ENCODE results near the gene TRIP4. TPM values are rescaled to one million over a fixed set of nuclear protein-coding genes. Genes with fewer than 3 reads are reported as not detected.
"Not testable (repeated sequence)": the region's sequence is repeated elsewhere in the genome, so short reads cannot be mapped to it uniquely, and the experiment has no call there.

The TRIP4 gene
- total and polyA plus RNA-seq, 2 donors (not counting 3 experiments of a cell fraction or from before 2014, with no cell fraction given): 10.9 to 31.1 TPM

- peaks cover 2% of the 10 kb centered on the region for H3K9me1 ChIP-seq (replicated peaks; ENCODE audit: control insufficient read depth, extremely low read depth, insufficient read depth, low read length)
- intact Hi-C loops (cut with micrococcal nuclease) (no loop called here), dilution Hi-C loops (cut with MboI; ENCODE audit: extremely low pct_ligation_motif_present, low sequenced_read_pairs) (no loop called here)
- DNase-seq (ENCODE audit: low read depth, low spot score) (peak; percentile 52), FAIRE-seq (no peak)
- H3K4me3 ChIP-seq (replicated peaks in 1 of 3; ENCODE audit: insufficient read depth in 1 of 3, low read depth in 1 of 3, low read length in 3 of 3): peak overlapping the region in 1 of 3 experiments; percentile 16
- H3K9me3 ChIP-seq (replicated peaks; ENCODE audit: control insufficient read depth, insufficient read depth, low read length): no peaks in the 10 kb centered on the region
- no peaks in the 10 kb centered on the region for H3K27me3 ChIP-seq (ENCODE audit: control insufficient read depth in 2 of 2, insufficient read depth in 2 of 2, low read length in 2 of 2)
- ChIA-PET CTCF (no interaction called here), POLR2A (interaction anchor here (0.5 kb wide), 1 partner anchor 158 kb away, joined by 4 read pairs; no protein-coding TSS in a partner anchor)
- H3K9ac ChIP-seq (replicated peaks; ENCODE audit: extremely low read depth, insufficient read depth, low read length): peak overlapping the region; percentile 9
- peak overlapping the region; percentile 32 for H3K27ac ChIP-seq (ENCODE audit: insufficient read depth, low read depth, low read length)
- peaks cover 0 to 2% of the 10 kb centered on the region in 2 experiments for H3K36me3 ChIP-seq (ENCODE audit: control insufficient read depth in 2 of 2, extremely low read depth in 1 of 2, insufficient read depth in 2 of 2, low read length in 2 of 2)
- no peak for TF ChIP-seq MYC (IDR thresholded peaks at IDR 0.05; ENCODE audit: low read depth, low read length)
- peak; percentile 28 for TF ChIP-seq JUN (IDR thresholded peaks at IDR 0.05; ENCODE audit: borderline replicate concordance, insufficient read depth, insufficient read length, low read depth)
- TF ChIP-seq FOS (IDR thresholded peaks at IDR 0.05; ENCODE audit: borderline replicate concordance, insufficient read depth, low read length): peak; percentile 64
- TF ChIP-seq GATA2 (IDR thresholded peaks at IDR 0.05; ENCODE audit: insufficient read depth, insufficient read length, low read depth, low read length): no peak
- BruUV-seq (replicated peaks): no TSS peak
- H3K4me1 ChIP-seq (ENCODE audit: control insufficient read depth, extremely low read depth, insufficient read depth, low read length): peaks cover 30% of the 10 kb centered on the region
- peak overlapping the region; percentile 79 for H3K4me2 ChIP-seq (ENCODE audit: insufficient read depth, low read length)
- no peak overlapping the region for H2AFZ ChIP-seq (ENCODE audit: low read depth, low read length)
- H3K79me2 ChIP-seq (ENCODE audit: control insufficient read depth, insufficient read depth, low read length): peaks cover 68% of the 10 kb centered on the region
- peaks cover 6% of the 10 kb centered on the region for H4K20me1 ChIP-seq (replicated peaks; ENCODE audit: control insufficient read depth, extremely low read depth, insufficient read depth, low read length)
Observed at GRCh38 chr15:64343841-64344240, 43.8 kb upstream of the TRIP4 start.

GRCh38 chr15:64344651-64345294 is 42.9 kb upstream of the TRIP4 start:
- H3K27ac ChIP-seq (ENCODE audit: insufficient read depth, low read depth, low read length): no peak overlapping the region
- ChIA-PET CTCF (interaction anchor here (1.0 to 2.0 kb wide), 6 partner anchors 11 to 309 kb away, joined by 3 to 9 read pairs (median 4); partner anchors contain the start of gene CSNK1G1), POLR2A (no interaction called here)
- intact Hi-C loops (cut with micrococcal nuclease): no loop called here
- H3K9me1 ChIP-seq (replicated peaks; ENCODE audit: control insufficient read depth, extremely low read depth, insufficient read depth, low read length): peaks cover 2% of the 10 kb centered on the region
- H3K9me3 ChIP-seq (replicated peaks; ENCODE audit: control insufficient read depth, insufficient read depth, low read length): no peaks in the 10 kb centered on the region
- no peak overlapping the region for H2AFZ ChIP-seq (ENCODE audit: low read depth, low read length)
- FAIRE-seq: no peak
- peaks cover 71% of the 10 kb centered on the region for H3K79me2 ChIP-seq (ENCODE audit: control insufficient read depth, insufficient read depth, low read length)
- H3K4me3 ChIP-seq (replicated peaks in 1 of 3; ENCODE audit: insufficient read depth in 1 of 3, low read depth in 1 of 3, low read length in 3 of 3): no peak overlapping the region
- H4K20me1 ChIP-seq (replicated peaks; ENCODE audit: control insufficient read depth, extremely low read depth, insufficient read depth, low read length): peaks cover 3% of the 10 kb centered on the region
- peak; percentile 32 for TF ChIP-seq FOS (IDR thresholded peaks at IDR 0.05; ENCODE audit: borderline replicate concordance, insufficient read depth, low read length)
- no peak for TF ChIP-seq MYC (IDR thresholded peaks at IDR 0.05; ENCODE audit: low read depth, low read length)
- dilution Hi-C loops (cut with MboI; ENCODE audit: extremely low pct_ligation_motif_present, low sequenced_read_pairs): no loop called here
- H3K9ac ChIP-seq (replicated peaks; ENCODE audit: extremely low read depth, insufficient read depth, low read length): peak overlapping the region; percentile 16
- peaks cover 35% of the 10 kb centered on the region for H3K4me1 ChIP-seq (ENCODE audit: control insufficient read depth, extremely low read depth, insufficient read depth, low read length)
- no TSS peak for BruUV-seq (replicated peaks)
- H3K27me3 ChIP-seq (ENCODE audit: control insufficient read depth in 2 of 2, insufficient read depth in 2 of 2, low read length in 2 of 2): no peaks in the 10 kb centered on the region
- peaks cover 0 to 2% of the 10 kb centered on the region in 2 experiments for H3K36me3 ChIP-seq (ENCODE audit: control insufficient read depth in 2 of 2, extremely low read depth in 1 of 2, insufficient read depth in 2 of 2, low read length in 2 of 2)
- H3K4me2 ChIP-seq (ENCODE audit: insufficient read depth, low read length): peak overlapping the region; percentile 43
- DNase-seq (ENCODE audit: low read depth, low spot score): peak; percentile 46

GRCh38 chr15:64346242-64346641 is 41.4 kb upstream of the TRIP4 start:
- H4K20me1 ChIP-seq (replicated peaks; ENCODE audit: control insufficient read depth, extremely low read depth, insufficient read depth, low read length); BruUV-seq (replicated peaks); dilution Hi-C loops (cut with MboI; ENCODE audit: extremely low pct_ligation_motif_present, low sequenced_read_pairs); POLR2A ChIA-PET; H3K27ac ChIP-seq (ENCODE audit: insufficient read depth, low read depth, low read length); H3K9me3 ChIP-seq (replicated peaks; ENCODE audit: control insufficient read depth, insufficient read depth, low read length); H2AFZ ChIP-seq (ENCODE audit: low read depth, low read length); H3K9ac ChIP-seq (replicated peaks; ENCODE audit: extremely low read depth, insufficient read depth, low read length); H3K4me3 ChIP-seq (replicated peaks in 1 of 3; ENCODE audit: insufficient read depth in 1 of 3, low read depth in 1 of 3, low read length in 3 of 3); FAIRE-seq; H3K9me1 ChIP-seq (replicated peaks; ENCODE audit: control insufficient read depth, extremely low read depth, insufficient read depth, low read length); H3K4me2 ChIP-seq (ENCODE audit: insufficient read depth, low read length); DNase-seq (ENCODE audit: low read depth, low spot score); H3K36me3 ChIP-seq (ENCODE audit: control insufficient read depth in 2 of 2, extremely low read depth in 1 of 2, insufficient read depth in 2 of 2, low read length in 2 of 2); intact Hi-C loops (cut with micrococcal nuclease); H3K27me3 ChIP-seq (ENCODE audit: control insufficient read depth in 2 of 2, insufficient read depth in 2 of 2, low read length in 2 of 2): not testable (repeated sequence)
- CTCF ChIA-PET: interaction anchor here (2.0 kb wide), 1 partner anchor 10 kb away, joined by 9 read pairs; the partner anchor contains the start of gene CSNK1G1
- Histone ChIP-seq H3K79me2 (ENCODE audit: control insufficient read depth, insufficient read depth, low read length) (peaks cover 76% of the 10 kb centered on the region), H3K4me1 (ENCODE audit: control insufficient read depth, extremely low read depth, insufficient read depth, low read length) (peaks cover 43% of the 10 kb centered on the region)

Measured in endothelial cell of umbilical vein (primary cell).